ENCODE results near the gene KCNJ15. TPM values are rescaled to one million over a fixed set of nuclear protein-coding genes. Genes with fewer than 3 reads are reported as not detected.
A peak's percentile ranks its signal among the peaks of the same experiment; 100 is the strongest.

KCNJ15 gene
- total RNA-seq: 10 to 100 TPM; 23.1 to 27.5 TPM

DNA sequence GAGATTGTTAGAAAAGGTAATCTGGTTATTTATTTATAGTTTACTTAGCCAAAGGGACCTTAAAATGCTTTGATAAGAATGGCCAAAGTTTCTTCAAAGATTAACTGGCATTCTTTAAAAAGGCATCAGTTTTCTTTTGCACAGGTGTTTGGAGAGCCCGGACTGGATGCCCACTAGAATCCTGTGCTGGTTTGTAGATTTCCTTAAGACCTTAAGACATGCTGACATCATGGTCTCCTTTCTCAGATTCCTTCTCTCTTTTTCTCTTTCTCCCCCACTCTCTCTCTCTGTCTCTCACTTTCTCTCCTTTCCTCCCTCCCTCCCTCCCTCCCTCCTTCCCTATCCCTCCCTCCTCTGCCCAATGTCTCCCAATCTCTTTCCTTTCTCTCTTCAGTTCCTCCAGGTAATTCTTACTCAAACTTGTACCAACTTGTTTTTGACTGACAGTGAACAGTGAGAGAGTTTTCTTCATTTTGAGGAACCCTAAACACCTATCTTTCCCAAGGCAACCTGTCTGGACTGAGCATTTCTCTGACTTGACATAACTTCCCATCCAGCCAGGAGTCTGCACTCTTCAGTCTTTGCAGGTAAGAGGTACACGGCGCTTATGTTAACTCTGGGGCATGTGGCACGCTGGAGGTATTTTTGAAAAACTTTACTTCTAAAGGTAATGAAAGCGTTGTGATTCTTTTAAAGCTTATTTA lies at the start of gene KCNJ15:
TSS of gene KCNJ15 (plus strand) at position 393 of the 704 bp plus-strand sequence. CDS start 42,271 bp downstream, outside the sequence.
- intact Hi-C loops (cut with DNase I): no loop called here
- WGBS, 2 donors: 18 to 28% methylated on average over 5 of the region's 5 CpGs
- peak within 1 kb of the TSS; percentile 4 to 74 (median 34) for H3K27ac ChIP-seq
- peak within 1 kb of the TSS in 1 of 2 donors; percentile 7 for H3K4me3 ChIP-seq
- peak; percentile 33 for ATAC-seq
- no peaks in the 10 kb centered on the region for H3K27me3 ChIP-seq
- no peaks in the 10 kb centered on the region for H3K36me3 ChIP-seq (replicated peaks in 1 of 2; ENCODE audit: insufficient read depth in 1 of 2, low read depth in 2 of 2)
- no peak for DNase-seq
- H3K4me1 ChIP-seq: peaks cover 31% of the 10 kb centered on the region
- TF ChIP-seq POLR2A (IDR thresholded peaks at IDR 0.05): peak in 1 of 3 donors; percentile 14
- TF ChIP-seq, protein P1, sequence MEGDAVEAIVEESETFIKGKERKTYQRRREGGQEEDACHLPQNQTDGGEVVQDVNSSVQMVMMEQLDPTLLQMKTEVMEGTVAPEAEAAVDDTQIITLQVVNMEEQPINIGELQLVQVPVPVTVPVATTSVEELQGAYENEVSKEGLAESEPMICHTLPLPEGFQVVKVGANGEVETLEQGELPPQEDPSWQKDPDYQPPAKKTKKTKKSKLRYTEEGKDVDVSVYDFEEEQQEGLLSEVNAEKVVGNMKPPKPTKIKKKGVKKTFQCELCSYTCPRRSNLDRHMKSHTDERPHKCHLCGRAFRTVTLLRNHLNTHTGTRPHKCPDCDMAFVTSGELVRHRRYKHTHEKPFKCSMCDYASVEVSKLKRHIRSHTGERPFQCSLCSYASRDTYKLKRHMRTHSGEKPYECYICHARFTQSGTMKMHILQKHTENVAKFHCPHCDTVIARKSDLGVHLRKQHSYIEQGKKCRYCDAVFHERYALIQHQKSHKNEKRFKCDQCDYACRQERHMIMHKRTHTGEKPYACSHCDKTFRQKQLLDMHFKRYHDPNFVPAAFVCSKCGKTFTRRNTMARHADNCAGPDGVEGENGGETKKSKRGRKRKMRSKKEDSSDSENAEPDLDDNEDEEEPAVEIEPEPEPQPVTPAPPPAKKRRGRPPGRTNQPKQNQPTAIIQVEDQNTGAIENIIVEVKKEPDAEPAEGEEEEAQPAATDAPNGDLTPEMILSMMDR (IDR thresholded peaks at IDR 0.05): no peak
- no peaks in the 10 kb centered on the region for H3K9me3 ChIP-seq

DNA sequence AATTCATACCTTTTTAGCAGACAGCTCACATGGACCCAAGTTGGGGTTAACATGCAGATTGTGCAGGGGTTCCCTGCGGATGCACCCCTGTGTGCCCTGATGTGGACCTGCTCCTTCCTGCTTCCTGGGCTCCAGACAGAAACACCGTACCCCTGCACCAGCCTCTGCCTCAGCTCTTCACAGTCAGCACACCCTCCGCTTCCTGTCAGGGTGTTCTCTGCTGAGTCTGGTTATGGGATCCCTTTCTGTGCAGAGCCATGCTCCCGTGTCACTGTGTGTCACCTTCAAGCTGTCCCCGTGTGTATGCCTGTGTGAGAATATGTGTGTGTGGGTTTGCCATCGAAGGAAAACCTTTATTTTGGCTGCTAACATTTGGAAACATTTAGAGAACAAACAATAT lies 48.7 kb upstream of the KCNJ15 start:
- no peak overlapping the region for H3K4me3 ChIP-seq
- intact Hi-C loops (cut with DNase I): no loop called here
- TF ChIP-seq, protein P1 (IDR thresholded peaks at IDR 0.05): no peak
- no peak for TF ChIP-seq POLR2A (IDR thresholded peaks at IDR 0.05)
- H3K27ac ChIP-seq: no peak overlapping the region
- H3K36me3 ChIP-seq (replicated peaks in 1 of 2; ENCODE audit: insufficient read depth in 1 of 2, low read depth in 2 of 2): no peaks in the 10 kb centered on the region
- no peaks in the 10 kb centered on the region for H3K27me3 ChIP-seq
- no peaks in the 10 kb centered on the region for H3K4me1 ChIP-seq
- DNase-seq (no peak), ATAC-seq (no peak)
- WGBS, 2 donors: 45% methylated on average over 6 of the region's 6 CpGs
- H3K9me3 ChIP-seq: no peaks in the 10 kb centered on the region

DNA sequence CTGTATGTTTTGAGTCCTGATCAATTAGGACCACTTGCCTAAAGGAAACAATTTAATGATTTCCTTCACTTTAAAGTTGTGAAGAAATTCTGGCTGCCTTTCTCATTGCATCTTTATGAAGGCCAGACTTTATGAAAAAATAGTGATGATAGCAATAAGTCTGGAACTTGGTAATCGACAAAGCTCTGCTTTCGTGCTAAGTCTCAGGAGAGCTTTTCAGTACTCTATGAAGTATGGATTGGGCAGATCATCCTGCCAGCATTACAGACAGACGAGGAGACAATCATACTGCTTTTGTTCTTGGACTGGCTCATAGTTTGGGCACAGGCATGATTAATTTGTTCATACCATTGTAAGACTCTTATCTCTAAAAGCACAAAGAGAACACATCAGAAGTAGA lies 45.5 kb upstream of the KCNJ15 start:
- DNase-seq (no peak), ATAC-seq (no peak)
- H3K4me3 ChIP-seq: no peak overlapping the region
- H3K9me3 ChIP-seq: no peaks in the 10 kb centered on the region
- no peaks in the 10 kb centered on the region for H3K36me3 ChIP-seq (replicated peaks in 1 of 2; ENCODE audit: insufficient read depth in 1 of 2, low read depth in 2 of 2)
- no peaks in the 10 kb centered on the region for H3K4me1 ChIP-seq
- TF ChIP-seq POLR2A (IDR thresholded peaks at IDR 0.05): no peak
- TF ChIP-seq, protein P1 (IDR thresholded peaks at IDR 0.05): no peak
- intact Hi-C loops (cut with DNase I): no loop called here
- H3K27ac ChIP-seq: no peak overlapping the region
- H3K27me3 ChIP-seq: no peaks in the 10 kb centered on the region
- 55 to 58% methylated on average over 3 of the region's 3 CpGs for WGBS, 2 donors

DNA sequence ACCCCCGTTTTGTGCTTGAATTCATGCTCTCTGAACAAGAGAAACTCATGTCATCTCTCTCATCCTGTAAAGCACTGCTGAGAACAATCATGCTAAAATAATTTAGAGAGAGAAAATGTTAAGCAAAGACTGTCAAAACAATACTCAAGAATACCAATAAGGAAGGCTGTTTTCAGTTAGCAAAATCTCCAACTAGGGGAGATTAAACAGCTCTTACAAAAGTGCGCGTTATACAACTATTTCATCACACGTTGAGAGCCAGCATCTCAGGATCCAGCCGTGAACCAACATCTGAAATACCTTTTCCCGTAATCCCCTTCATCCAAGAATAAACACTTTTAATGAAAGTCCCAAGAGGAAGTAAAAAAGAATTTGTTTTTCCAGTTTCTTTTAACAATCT lies 44.1 kb upstream of the KCNJ15 start:
- intact Hi-C loops (cut with DNase I): no loop called here
- TF ChIP-seq, protein P1 (IDR thresholded peaks at IDR 0.05): no peak
- no peak for TF ChIP-seq POLR2A (IDR thresholded peaks at IDR 0.05)
- ATAC-seq (no peak), DNase-seq (no peak)
- no peak overlapping the region for H3K4me3 ChIP-seq
- 64 to 70% methylated on average over 6 of the region's 6 CpGs for WGBS, 2 donors
- H3K27me3 ChIP-seq: no peaks in the 10 kb centered on the region
- no peaks in the 10 kb centered on the region for H3K9me3 ChIP-seq
- H3K36me3 ChIP-seq (replicated peaks in 1 of 2; ENCODE audit: insufficient read depth in 1 of 2, low read depth in 2 of 2): no peaks in the 10 kb centered on the region
- no peaks in the 10 kb centered on the region for H3K4me1 ChIP-seq
- no peak overlapping the region for H3K27ac ChIP-seq

Measured in body of pancreas (tissue), 4 donors.